Fibroblast of the aortic adventitia (primary cell): ENCODE data around the gene TNFSF13B. TPM values are rescaled to one million over a fixed set of nuclear protein-coding genes. Genes with fewer than 3 reads are reported as not detected.

Source experiments
- DNase-seq: peaks from one replicate; pipeline ENCODE4 v3.0.0-alpha.2; 2010; ENCODE audit warnings: low read depth
- H3K4me3 ChIP-seq: 2 replicates; pipeline ENCODE4 v1.5.1; 2011; ENCODE audit warnings: low read depth, mild to moderate bottlenecking, control low read depth, low read length, moderate library complexity
- CTCF ChIP-seq: IDR thresholded peaks from 2 replicates; pipeline ENCODE4 v1.5.1; 2011; ENCODE audit warnings: mild to moderate bottlenecking, low read length, control low read depth, inconsistent platforms; ENCODE audit not compliant: insufficient read depth
- total RNA-seq: library from RNA; depleted of rRNA; stranded (reverse); fragments of >200 nt; gene quantifications from 2 replicates; pipeline ENCODE4 v1.2.3, GENCODE V29; 2012; ENCODE audit warnings: low replicate concordance

Gene TNFSF13B
- total RNA-seq, 1 donor, result 5.6 TPM

GRCh38 chr13:108342369-108343289, 73.1 kb downstream of the TNFSF13B start:
- DNase-seq, result peak; percentile 52
- no peak overlapping the region for H3K4me3 ChIP-seq
- TF ChIP-seq CTCF, result peak; percentile 65

GRCh38 chr13:108345016-108345415, 75.5 kb downstream of the TNFSF13B start:
- no peak for TF ChIP-seq CTCF
- H3K4me3 ChIP-seq, result no peak overlapping the region
- no peak for DNase-seq

- H3K4me3 ChIP-seq, result no peak overlapping the region
- DNase-seq, result no peak
- TF ChIP-seq CTCF, result no peak
Measured at GRCh38 chr13:108346376-108346775, 76.9 kb downstream of the TNFSF13B start.

GRCh38 chr13:108349269-108349668, 79.8 kb downstream of the TNFSF13B start:
- DNase-seq, result no peak
- no peak for TF ChIP-seq CTCF
- no peak overlapping the region for H3K4me3 ChIP-seq

GRCh38 chr13:108350579-108350978, 81.1 kb downstream of the TNFSF13B start:
- TF ChIP-seq CTCF, result no peak
- no peak for DNase-seq
- no peak overlapping the region for H3K4me3 ChIP-seq

- TF ChIP-seq CTCF, result no peak
- no peak overlapping the region for H3K4me3 ChIP-seq
- no peak for DNase-seq
Measured at GRCh38 chr13:108352599-108352998, 83.1 kb downstream of the TNFSF13B start.
